ENCODE data around the gene TAF1C.

Gene TAF1C

GRCh38 chr16:84132527-84133285 lies 54.2 kb downstream of the TAF1C start:
- no peak overlapping the region for H3K4me2 ChIP-seq (ENCODE audit: low read depth, low read length)
- no peaks in the 10 kb centered on the region for H3K27me3 ChIP-seq (replicated peaks; ENCODE audit: insufficient read depth, low read length)
- H4K20me1 ChIP-seq (ENCODE audit: insufficient read depth, low read length) = no peaks in the 10 kb centered on the region

GRCh38 chr16:84131117-84131516 lies 55.7 kb downstream of the TAF1C start:
- Histone ChIP-seq H3K9ac (ENCODE audit: low read length) (no peak overlapping the region), H3F3A (ENCODE audit: insufficient read depth, low read length) (no peaks in the 10 kb centered on the region), H3K9me3 (replicated peaks; ENCODE audit: insufficient read depth, low read length) (no peaks in the 10 kb centered on the region), H3K9me2 (replicated peaks; ENCODE audit: insufficient read depth, low read length) (no peaks in the 10 kb centered on the region), H4K20me1 (ENCODE audit: insufficient read depth, low read length) (no peaks in the 10 kb centered on the region), H3K4me1 (ENCODE audit: low read length) (0 out of 2 replicates have a peak, but pooled peaks cover 3% of the 10 kb centered on the region), H2AFZ (ENCODE audit: low read length) (no peak overlapping the region), H3K36me3 (replicated peaks; ENCODE audit: insufficient read depth, low read length) (no peaks in the 10 kb centered on the region), H3K79me2 (ENCODE audit: low read length) (peaks cover 18% of the 10 kb centered on the region), H3K27ac (ENCODE audit: low read length) (no peak overlapping the region), H3K4me2 (ENCODE audit: low read depth, low read length) (no peak overlapping the region), H3K27me3 (replicated peaks; ENCODE audit: insufficient read depth, low read length) (no peaks in the 10 kb centered on the region), H3K4me3 (ENCODE audit: low read length) (no peak overlapping the region)
- DNase-seq = no peak
- TF ChIP-seq, protein P1, sequence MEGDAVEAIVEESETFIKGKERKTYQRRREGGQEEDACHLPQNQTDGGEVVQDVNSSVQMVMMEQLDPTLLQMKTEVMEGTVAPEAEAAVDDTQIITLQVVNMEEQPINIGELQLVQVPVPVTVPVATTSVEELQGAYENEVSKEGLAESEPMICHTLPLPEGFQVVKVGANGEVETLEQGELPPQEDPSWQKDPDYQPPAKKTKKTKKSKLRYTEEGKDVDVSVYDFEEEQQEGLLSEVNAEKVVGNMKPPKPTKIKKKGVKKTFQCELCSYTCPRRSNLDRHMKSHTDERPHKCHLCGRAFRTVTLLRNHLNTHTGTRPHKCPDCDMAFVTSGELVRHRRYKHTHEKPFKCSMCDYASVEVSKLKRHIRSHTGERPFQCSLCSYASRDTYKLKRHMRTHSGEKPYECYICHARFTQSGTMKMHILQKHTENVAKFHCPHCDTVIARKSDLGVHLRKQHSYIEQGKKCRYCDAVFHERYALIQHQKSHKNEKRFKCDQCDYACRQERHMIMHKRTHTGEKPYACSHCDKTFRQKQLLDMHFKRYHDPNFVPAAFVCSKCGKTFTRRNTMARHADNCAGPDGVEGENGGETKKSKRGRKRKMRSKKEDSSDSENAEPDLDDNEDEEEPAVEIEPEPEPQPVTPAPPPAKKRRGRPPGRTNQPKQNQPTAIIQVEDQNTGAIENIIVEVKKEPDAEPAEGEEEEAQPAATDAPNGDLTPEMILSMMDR (IDR thresholded peaks at IDR 0.05; ENCODE audit: low read length) = no peak
- TF ChIP-seq EZH2phosphoT487 (IDR thresholded peaks at IDR 0.05; ENCODE audit: low read length) = no peak
- no peak for TF ChIP-seq EZH2 (optimal IDR thresholded peaks at IDR 0.05; ENCODE audit: low read depth, low read length)

More at GRCh38 chr16:84132527-84133285, 54.2 kb downstream of the TAF1C start:
- H3K4me3 ChIP-seq (ENCODE audit: low read length) = no peak overlapping the region
- no peaks in the 10 kb centered on the region for H3K9me2 ChIP-seq (replicated peaks; ENCODE audit: insufficient read depth, low read length)
- H3F3A ChIP-seq (ENCODE audit: insufficient read depth, low read length) = 0 out of 2 replicates have a peak, but pooled peaks cover 4% of the 10 kb centered on the region
- H3K79me2 ChIP-seq (ENCODE audit: low read length) = peaks cover 34% of the 10 kb centered on the region
- DNase-seq = no peak
- no peak overlapping the region for H2AFZ ChIP-seq (ENCODE audit: low read length)
- no peak overlapping the region for H3K27ac ChIP-seq (ENCODE audit: low read length)
- peaks cover 17% of the 10 kb centered on the region for H3K4me1 ChIP-seq (ENCODE audit: low read length)
- no peak overlapping the region for H3K9ac ChIP-seq (ENCODE audit: low read length)
- no peaks in the 10 kb centered on the region for H3K36me3 ChIP-seq (replicated peaks; ENCODE audit: insufficient read depth, low read length)
- H3K9me3 ChIP-seq (replicated peaks; ENCODE audit: insufficient read depth, low read length) = no peaks in the 10 kb centered on the region
- TF ChIP-seq, protein P1 (IDR thresholded peaks at IDR 0.05; ENCODE audit: low read length) = no peak
- TF ChIP-seq EZH2 (optimal IDR thresholded peaks at IDR 0.05; ENCODE audit: low read depth, low read length) (no peak), EZH2phosphoT487 (IDR thresholded peaks at IDR 0.05; ENCODE audit: low read length) (no peak)
